Upper lobe of left lung (tissue), 6 donors: ENCODE results near the gene TBX18. TPM values are rescaled to one million over a fixed set of nuclear protein-coding genes. Genes with fewer than 3 reads are reported as not detected.

Experiments used
- ATAC-seq, 2 donors: fragments of 200-7000 bp; cut with Tn5 transposase; one replicate each; pipeline ENCODE4 v1.9.1; 2022; ENCODE audit warnings: mild to moderate bottlenecking in 2 of 2, moderate library complexity in 2 of 2; ENCODE audit not compliant: low FRiP score in 2 of 2
- DNase-seq, 2 donors: peaks; one replicate each; pipeline ENCODE4 v3.0.0-alpha.2; 2019 to 2020
- H3K27ac ChIP-seq, 4 donors: fragments of 200-600 bp; sonication (generic); one replicate each; pipeline ENCODE4 v1.5.1; 2016 to 2019
- H3K27me3 ChIP-seq, 4 donors: fragments of 200-600 bp; sonication (generic); one replicate each; pipeline ENCODE4 v1.5.1; 2017 to 2019
- H3K36me3 ChIP-seq, 4 donors: fragments of 200-600 bp; sonication (generic); one replicate each; pipeline ENCODE4 v1.5.1; 2016 to 2019
- H3K4me1 ChIP-seq, 4 donors: fragments of 200-600 bp; sonication (generic); one replicate each; pipeline ENCODE4 v1.5.1; 2018 to 2019
- H3K4me3 ChIP-seq, 4 donors: fragments of 200-600 bp; sonication (generic); one replicate each; pipeline ENCODE4 v1.5.1; 2017 to 2019; ENCODE audit warnings: mild to moderate bottlenecking in 2 of 4, moderate library complexity in 1 of 4
- H3K9me3 ChIP-seq, 4 donors: fragments of 200-600 bp; sonication (generic); one replicate each; pipeline ENCODE4 v1.5.1; 2018 to 2019
- CTCF ChIP-seq, 6 experiments: fragments of 450-650 bp in 4 of 6; fragments of 200-600 bp in 2 of 6; sonication (generic) in 2 of 6; IDR thresholded peaks; one replicate each; pipeline ENCODE4 v1.5.1; 2016 to 2019; ENCODE audit warnings: antibody characterized with exemption in 6 of 6
- EP300 ChIP-seq, 4 donors: sonication (generic); formaldehyde crosslinking; IDR thresholded peaks; one replicate each; pipeline ENCODE4 v1.5.1; 2017; ENCODE audit warnings: antibody characterized with exemption in 4 of 4, control low read depth in 2 of 4
- POLR2A ChIP-seq, 4 donors: fragments of 450-650 bp; IDR thresholded peaks; one replicate each; pipeline ENCODE4 v1.5.1; 2016 to 2017; ENCODE audit warnings: antibody characterized with exemption in 4 of 4, mild to moderate bottlenecking in 2 of 4
- POLR2AphosphoS5 ChIP-seq, 2 donors: sonication (generic); formaldehyde crosslinking; IDR thresholded peaks; one replicate each; pipeline ENCODE4 v1.5.1; 2017; ENCODE audit warnings: antibody characterized with exemption in 2 of 2
- WGBS, 2 donors: methylation state at CpG; one replicate each; pipeline ENCODE4 v1.1.5; 2017 to 2018; 5-methylcytosine and 5-hydroxymethylcytosine counted together
- total RNA-seq, 6 donors: library from RNA; depleted of rRNA in 4 of 6; stranded (reverse); fragments of >200 nt in 4 of 6; gene quantifications; one replicate each; pipeline versions ENCODE4 v1.1.0 to v1.2.1, GENCODE V29; 2016 to 2021
- donor health status: DM: no; HTN: no; CAD: no; lungs with moderate emphysema.
- donor health status: DM: no; HTN: yes; CAD: no; lungs with severe emphysema.

TBX18 gene
- total RNA-seq, 6 donors from 2014 or later = 0.20 to 0.49 (median 0.44) TPM; not detected in 3

DNA sequence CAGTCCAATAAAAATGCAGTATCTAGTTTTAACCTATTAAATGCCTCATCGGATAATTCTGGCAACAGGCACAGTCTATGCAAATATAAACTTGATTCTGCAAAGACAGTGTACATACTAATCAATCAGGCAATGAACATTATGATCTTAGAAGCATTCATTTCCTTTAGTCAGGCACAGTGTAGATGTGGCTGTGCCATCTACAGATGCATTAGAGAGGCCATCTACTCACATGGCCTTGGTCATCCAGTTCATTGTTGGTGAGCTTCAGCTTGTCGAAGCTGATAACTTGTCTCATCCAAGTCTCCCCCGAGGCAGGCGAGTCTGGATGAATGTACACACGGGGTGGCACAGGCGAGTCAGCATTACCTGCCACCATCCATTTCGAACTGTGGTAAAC lies 7.9 kb downstream of the TBX18 start:
- Histone ChIP-seq H3K36me3 (no peaks in the 10 kb centered on the region), H3K4me3 (no peak overlapping the region), H3K4me1 (no peaks in the 10 kb centered on the region), H3K27ac (no peak overlapping the region), H3K9me3 (no peaks in the 10 kb centered on the region), H3K27me3 (peaks cover 0 to 3% (median 0%) of the 10 kb centered on the region in 4 donors)
- 82 to 83% methylated on average over 7 of the region's 7 CpGs for WGBS, 2 donors
- ATAC-seq = no peak
- no peak for DNase-seq
- TF ChIP-seq POLR2AphosphoS5 (IDR thresholded peaks at IDR 0.05) = no peak
- no peak for TF ChIP-seq POLR2A (IDR thresholded peaks at IDR 0.05)

GRCh38 chr6:84753173-84753572 lies 11.2 kb downstream of the TBX18 start:
- 39 to 48% methylated on average over 1 of the region's 1 CpG for WGBS, 2 donors
- no peaks in the 10 kb centered on the region for H3K9me3 ChIP-seq
- no peak overlapping the region for H3K4me3 ChIP-seq
- H3K36me3 ChIP-seq = no peaks in the 10 kb centered on the region
- DNase-seq (no peak), ATAC-seq (no peak)
- no peaks in the 10 kb centered on the region for H3K4me1 ChIP-seq
- no peak for TF ChIP-seq EP300 (IDR thresholded peaks at IDR 0.05)
- TF ChIP-seq CTCF (IDR thresholded peaks at IDR 0.05) = no peak
- no peak for TF ChIP-seq POLR2A (IDR thresholded peaks at IDR 0.05)
- no peak for TF ChIP-seq POLR2AphosphoS5 (IDR thresholded peaks at IDR 0.05)
- no peaks in the 10 kb centered on the region for H3K27me3 ChIP-seq
- no peak overlapping the region for H3K27ac ChIP-seq

- no peak overlapping the region for H3K4me3 ChIP-seq
- H3K27ac ChIP-seq = no peak overlapping the region
- ATAC-seq = no peak
Observed at GRCh38 chr6:84752118-84752850, 12.1 kb downstream of the TBX18 start.

GRCh38 chr6:84749181-84749580 lies 15.2 kb downstream of the TBX18 start:
- Histone ChIP-seq H3K36me3 (no peaks in the 10 kb centered on the region), H3K9me3 (no peaks in the 10 kb centered on the region), H3K4me1 (no peaks in the 10 kb centered on the region), H3K4me3 (no peak overlapping the region), H3K27me3 (no peaks in the 10 kb centered on the region), H3K27ac (no peak overlapping the region)
- DNase-seq (no peak), ATAC-seq (no peak)
- TF ChIP-seq EP300 (IDR thresholded peaks at IDR 0.05) (no peak), CTCF (IDR thresholded peaks at IDR 0.05) (no peak), POLR2A (IDR thresholded peaks at IDR 0.05) (no peak), POLR2AphosphoS5 (IDR thresholded peaks at IDR 0.05) (no peak)

More at GRCh38 chr6:84752118-84752850, 12.1 kb downstream of the TBX18 start:
- Histone ChIP-seq H3K9me3 (no peaks in the 10 kb centered on the region), H3K4me1 (no peaks in the 10 kb centered on the region), H3K36me3 (no peaks in the 10 kb centered on the region), H3K27me3 (no peaks in the 10 kb centered on the region)
- no peak for DNase-seq
- TF ChIP-seq EP300 (IDR thresholded peaks at IDR 0.05) = no peak
- TF ChIP-seq POLR2AphosphoS5 (IDR thresholded peaks at IDR 0.05) = no peak
- TF ChIP-seq POLR2A (IDR thresholded peaks at IDR 0.05) = no peak
- no peak for TF ChIP-seq CTCF (IDR thresholded peaks at IDR 0.05)
- 77 to 82% methylated on average over 5 of the region's 5 CpGs for WGBS, 2 donors

DNA sequence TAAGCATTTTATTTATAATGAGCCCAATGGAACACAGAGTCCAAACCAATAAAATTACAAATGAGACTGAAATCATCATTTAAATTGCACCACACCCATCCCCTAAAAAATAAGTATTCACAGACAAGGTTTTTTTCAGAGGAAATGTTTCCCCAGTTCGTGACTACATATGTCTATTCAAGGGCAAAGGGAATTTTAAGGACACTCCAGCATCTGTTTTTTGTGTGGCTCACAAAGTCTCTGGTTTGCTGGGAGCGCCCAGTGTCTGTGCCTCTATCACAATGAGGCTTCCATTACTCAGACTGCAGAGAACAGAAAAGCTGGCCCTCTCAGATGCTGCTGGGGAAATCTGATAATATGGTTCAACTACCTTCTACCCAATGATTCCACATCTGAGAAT lies 16.0 kb downstream of the TBX18 start:
- Histone ChIP-seq H3K36me3 (no peaks in the 10 kb centered on the region), H3K4me1 (no peaks in the 10 kb centered on the region), H3K4me3 (no peak overlapping the region), H3K9me3 (no peaks in the 10 kb centered on the region), H3K27me3 (no peaks in the 10 kb centered on the region), H3K27ac (no peak overlapping the region)
- TF ChIP-seq EP300 (IDR thresholded peaks at IDR 0.05) = no peak
- no peak for TF ChIP-seq CTCF (IDR thresholded peaks at IDR 0.05)
- TF ChIP-seq POLR2AphosphoS5 (IDR thresholded peaks at IDR 0.05) = no peak
- no peak for TF ChIP-seq POLR2A (IDR thresholded peaks at IDR 0.05)
- 58 to 63% methylated on average over 2 of the region's 2 CpGs for WGBS, 2 donors
- no peak for ATAC-seq
- DNase-seq = no peak
